ENCODE results near the gene KDM6A.
"Not testable (repeated sequence)": the region's sequence is repeated elsewhere in the genome, so short reads cannot be mapped to it uniquely, and the experiment has no call there.

Gene KDM6A

GRCh38 chrX:44958480-44958879, 85.5 kb downstream of the KDM6A start:
- DNase-seq (ENCODE audit: low read depth in 2 of 2, low spot score in 1 of 2) = no peak

- DNase-seq (ENCODE audit: low read depth in 2 of 2, low spot score in 1 of 2) = no peak
Observed at GRCh38 chrX:44961817-44962607, 89.0 kb downstream of the KDM6A start.

GRCh38 chrX:44962944-44963343, 90.0 kb downstream of the KDM6A start:
- no peak for DNase-seq (ENCODE audit: low read depth in 2 of 2, low spot score in 1 of 2)

GRCh38 chrX:44967221-44967620, 94.2 kb downstream of the KDM6A start:
- no peak for DNase-seq (ENCODE audit: low read depth in 2 of 2, low spot score in 1 of 2)

GRCh38 chrX:44970709-44971108, 97.7 kb downstream of the KDM6A start:
- no peak for DNase-seq (ENCODE audit: low read depth in 2 of 2, low spot score in 1 of 2)

- DNase-seq (ENCODE audit: low read depth in 2 of 2, low spot score in 1 of 2) = no peak
Observed at GRCh38 chrX:44971674-44972073, 98.7 kb downstream of the KDM6A start.

- no peak for DNase-seq (ENCODE audit: low read depth in 2 of 2, low spot score in 1 of 2)
Observed at GRCh38 chrX:44972132-44972531, 99.1 kb downstream of the KDM6A start.

GRCh38 chrX:44973420-44973932, 100.5 kb downstream of the KDM6A start:
- no peak for DNase-seq (ENCODE audit: low read depth in 2 of 2, low spot score in 1 of 2)

- no peak for DNase-seq (ENCODE audit: low read depth in 2 of 2, low spot score in 1 of 2)
Observed at GRCh38 chrX:44974451-44974850, 101.5 kb downstream of the KDM6A start.

GRCh38 chrX:44975666-44976263, 102.8 kb downstream of the KDM6A start:
- DNase-seq (ENCODE audit: low read depth in 2 of 2, low spot score in 1 of 2) = no peak

- DNase-seq (ENCODE audit: low read depth in 2 of 2, low spot score in 1 of 2) = no peak
Observed at GRCh38 chrX:44978976-44979375, 106.0 kb downstream of the KDM6A start.

GRCh38 chrX:44980403-44980802, 107.4 kb downstream of the KDM6A start:
- no peak for DNase-seq (ENCODE audit: low read depth in 2 of 2, low spot score in 1 of 2)

GRCh38 chrX:44980883-44981282, 107.9 kb downstream of the KDM6A start:
- no peak for DNase-seq (ENCODE audit: low read depth in 2 of 2, low spot score in 1 of 2)

- no peak for DNase-seq (ENCODE audit: low read depth in 2 of 2, low spot score in 1 of 2)
Observed at GRCh38 chrX:44989995-44990770, 117.2 kb downstream of the KDM6A start.

- DNase-seq (ENCODE audit: low read depth in 2 of 2, low spot score in 1 of 2) = no peak
Observed at GRCh38 chrX:44992775-44993174, 119.8 kb downstream of the KDM6A start.

- no peak for DNase-seq (ENCODE audit: low read depth in 2 of 2, low spot score in 1 of 2)
Observed at GRCh38 chrX:44996277-44996676, 123.3 kb downstream of the KDM6A start.

- no peak for DNase-seq (ENCODE audit: low read depth in 2 of 2, low spot score in 1 of 2)
Observed at GRCh38 chrX:44997282-44997812, 124.4 kb downstream of the KDM6A start.

- DNase-seq (ENCODE audit: low read depth in 2 of 2, low spot score in 1 of 2) = no peak
Observed at GRCh38 chrX:44997888-44998287, 124.9 kb downstream of the KDM6A start.

GRCh38 chrX:44999237-44999636, 126.2 kb downstream of the KDM6A start:
- DNase-seq (ENCODE audit: low read depth in 2 of 2, low spot score in 1 of 2) = not testable (repeated sequence)

GRCh38 chrX:44999872-45000271, 126.9 kb downstream of the KDM6A start:
- not testable (repeated sequence) for DNase-seq (ENCODE audit: low read depth in 2 of 2, low spot score in 1 of 2)

GRCh38 chrX:45001048-45001447, 128.1 kb downstream of the KDM6A start:
- no peak for DNase-seq (ENCODE audit: low read depth in 2 of 2, low spot score in 1 of 2)

GRCh38 chrX:45003085-45003484, 130.1 kb downstream of the KDM6A start:
- DNase-seq (ENCODE audit: low read depth in 2 of 2, low spot score in 1 of 2) = no peak

Data from stimulated activated CD8-positive, alpha-beta memory T cell treated with anti-CD3 and anti-CD28 coated beads, Interleukin-4, amount 100 ng/mL, for 1 hour (primary cell).